ENCODE results near the gene ZNF25. TPM values are rescaled to one million over a fixed set of nuclear protein-coding genes. Genes with fewer than 3 reads are reported as not detected.

ZNF25 gene
- total and polyA plus RNA-seq, 2 experiments from 2014 or later = 0.23 to 0.76 TPM

- Mint-ChIP-seq H3K4me1 (no peaks in the 10 kb centered on the region), H3K36me3 (ENCODE audit: low read depth) (peaks cover 3% of the 10 kb centered on the region; the same call in 2 of the 3 replicates), H3K27ac (no peak overlapping the region), H3K9me3 (peaks cover 66% of the 10 kb centered on the region), H3K27me3 (ENCODE audit: insufficient read depth, low read depth, poor library complexity) (no peaks in the 10 kb centered on the region), H3K4me3 (no peak overlapping the region)
- H3K27ac ChIP-seq (ENCODE audit: low read depth) = no peak overlapping the region
- no peak overlapping the region for H3K4me2 ChIP-seq
- DNase-seq (ENCODE audit: low spot score) (no peak), ATAC-seq (no peak)
- no peaks in the 10 kb centered on the region for H3K9me2 ChIP-seq (ENCODE audit: insufficient read depth)
- no peaks in the 10 kb centered on the region for H3K4me1 ChIP-seq (ENCODE audit: insufficient read depth)
- H2AFZ ChIP-seq = no peak overlapping the region
- H3K27me3 ChIP-seq (ENCODE audit: insufficient read depth) = no peaks in the 10 kb centered on the region
- no peaks in the 10 kb centered on the region for H3K36me3 ChIP-seq (ENCODE audit: insufficient read depth)
- H3F3A ChIP-seq (replicated peaks; ENCODE audit: low read depth) = no peaks in the 10 kb centered on the region
- no peaks in the 10 kb centered on the region for H4K20me1 ChIP-seq (replicated peaks; ENCODE audit: insufficient read depth)
- H3K4me3 ChIP-seq = no peak overlapping the region
- TF ChIP-seq EZH2phosphoT487 (IDR thresholded peaks at IDR 0.05; ENCODE audit: unreplicated experiment) = no peak
- no peak for TF ChIP-seq REST (IDR thresholded peaks at IDR 0.05; ENCODE audit: unreplicated experiment)
- TF ChIP-seq JUNB (IDR thresholded peaks at IDR 0.05; ENCODE audit: unreplicated experiment) = no peak
- TF ChIP-seq NANOG (IDR thresholded peaks at IDR 0.05; ENCODE audit: borderline replicate concordance) = no peak
- TF ChIP-seq CREB1 (CRISPR knock-in tag; IDR thresholded peaks at IDR 0.05; ENCODE audit: low read depth) = no peak
- no peak for TF ChIP-seq STAT1 (IDR thresholded peaks at IDR 0.05; ENCODE audit: unreplicated experiment)
- no peak for TF ChIP-seq ZNF462 (CRISPR knock-in tag; IDR thresholded peaks at IDR 0.05)
- no peak for TF ChIP-seq EZH2 (IDR thresholded peaks at IDR 0.05; ENCODE audit: low read depth, unreplicated experiment)
- TF ChIP-seq CTCF (conservative IDR thresholded peaks at IDR 0.05; ENCODE audit: low read depth in 2 of 2) = no peak
- no peak for TF ChIP-seq ZNF331 (CRISPR knock-in tag; IDR thresholded peaks at IDR 0.05; ENCODE audit: low read depth)
- no peak for TF ChIP-seq POLR2AphosphoS5 (IDR thresholded peaks at IDR 0.05; ENCODE audit: low read depth)
- TF ChIP-seq ZNF114 (CRISPR knock-in tag; IDR thresholded peaks at IDR 0.05) = no peak
- TF ChIP-seq ETS1 (IDR thresholded peaks at IDR 0.05) = no peak
- H3K79me2 ChIP-seq (replicated peaks; ENCODE audit: insufficient read depth) = no peaks in the 10 kb centered on the region
Measured at GRCh38 chr10:38003588-38003987, 27.1 kb upstream of the ZNF25 start.

All from GM23338 (cell line).